GM12874 (cell line): ENCODE results near the gene POLR1B.

Experiments used
- CTCF ChIP-seq: IDR thresholded peaks from 2 replicates; pipeline ENCODE4 v1.5.1; 2011; ENCODE audit warnings: low read depth, mild to moderate bottlenecking, control low read depth, low read length, moderate library complexity; ENCODE audit not compliant: insufficient read depth

Gene POLR1B

GRCh38 chr2:112601754-112602153 is 59.5 kb downstream of the POLR1B start:
- no peak for TF ChIP-seq CTCF

- TF ChIP-seq CTCF = no peak
These were observed 60.7 kb downstream of the POLR1B start for GRCh38 chr2:112602917-112603316.

GRCh38 chr2:112603731-112604130 is 61.5 kb downstream of the POLR1B start:
- no peak for TF ChIP-seq CTCF

- TF ChIP-seq CTCF = no peak
These were observed 62.7 kb downstream of the POLR1B start for GRCh38 chr2:112604952-112605351.

GRCh38 chr2:112605926-112606325 is 63.7 kb downstream of the POLR1B start:
- TF ChIP-seq CTCF = no peak

- no peak for TF ChIP-seq CTCF
These were observed 64.3 kb downstream of the POLR1B start for GRCh38 chr2:112606547-112606946.

GRCh38 chr2:112607680-112608438 is 65.6 kb downstream of the POLR1B start:
- no peak for TF ChIP-seq CTCF
